ENCODE data around the gene ICAM1. TPM values are rescaled to one million over a fixed set of nuclear protein-coding genes. Genes with fewer than 3 reads are reported as not detected.

ICAM1 gene
- total RNA-seq, 1 experiment from 2014 or later: 147 TPM

GRCh38 chr19:10320602-10321416 is 49.9 kb downstream of the ICAM1 start:
- Mint-ChIP-seq H3K4me3 (ENCODE audit: low read depth, unreplicated experiment) (no peak overlapping the region), H3K27me3 (ENCODE audit: unreplicated experiment) (no peaks in the 10 kb centered on the region), H3K4me1 (ENCODE audit: low read depth, unreplicated experiment) (peaks cover 5% of the 10 kb centered on the region), H3K36me3 (ENCODE audit: insufficient read depth, unreplicated experiment) (peaks cover 43% of the 10 kb centered on the region), H3K27ac (ENCODE audit: unreplicated experiment) (no peak overlapping the region), H3K9me3 (ENCODE audit: low read depth, unreplicated experiment) (no peaks in the 10 kb centered on the region)
- no TSS peak for BruUV-seq (replicated peaks)
- CTCF ChIA-PET: interaction anchor here (0.5 to 0.7 kb wide), 2 partner anchors 11 to 235 kb away, joined by 3 to 4 read pairs; no protein-coding TSS in a partner anchor
- DNase-seq: no peak
- TF ChIP-seq CTCF (IDR thresholded peaks at IDR 0.05; ENCODE audit: unreplicated experiment): no peak
- intact Hi-C loops (cut with micrococcal nuclease; ENCODE audit: unreplicated experiment): no loop called here

- no peak overlapping the region for H3K4me3 Mint-ChIP-seq (ENCODE audit: low read depth, unreplicated experiment)
- TF ChIP-seq CTCF (IDR thresholded peaks at IDR 0.05; ENCODE audit: unreplicated experiment): no peak
- H3K27ac Mint-ChIP-seq (ENCODE audit: unreplicated experiment): no peak overlapping the region
- no TSS peak for BruUV-seq (replicated peaks)
- H3K9me3 Mint-ChIP-seq (ENCODE audit: low read depth, unreplicated experiment): no peaks in the 10 kb centered on the region
- intact Hi-C loops (cut with micrococcal nuclease; ENCODE audit: unreplicated experiment): no loop called here
- H3K36me3 Mint-ChIP-seq (ENCODE audit: insufficient read depth, unreplicated experiment): peaks cover 39% of the 10 kb centered on the region
- no peak for DNase-seq
- no peaks in the 10 kb centered on the region for H3K4me1 Mint-ChIP-seq (ENCODE audit: low read depth, unreplicated experiment)
- CTCF ChIA-PET: interaction anchor here (0.5 kb wide), 1 partner anchor 11 kb away, joined by 3 read pairs; no protein-coding TSS in a partner anchor
- H3K27me3 Mint-ChIP-seq (ENCODE audit: unreplicated experiment): no peaks in the 10 kb centered on the region
These were observed 50.5 kb downstream of the ICAM1 start for GRCh38 chr19:10321417-10321797.

- BruUV-seq (replicated peaks): no TSS peak
- no peak for TF ChIP-seq CTCF (IDR thresholded peaks at IDR 0.05; ENCODE audit: unreplicated experiment)
- DNase-seq: no peak
- CTCF ChIA-PET: no interaction called here
- no peaks in the 10 kb centered on the region for H3K27me3 Mint-ChIP-seq (ENCODE audit: unreplicated experiment)
- peaks cover 31% of the 10 kb centered on the region for H3K36me3 Mint-ChIP-seq (ENCODE audit: insufficient read depth, unreplicated experiment)
- no peaks in the 10 kb centered on the region for H3K9me3 Mint-ChIP-seq (ENCODE audit: low read depth, unreplicated experiment)
- H3K4me3 Mint-ChIP-seq (ENCODE audit: low read depth, unreplicated experiment): no peak overlapping the region
- no peak overlapping the region for H3K27ac Mint-ChIP-seq (ENCODE audit: unreplicated experiment)
- intact Hi-C loops (cut with micrococcal nuclease; ENCODE audit: unreplicated experiment): no loop called here
- H3K4me1 Mint-ChIP-seq (ENCODE audit: low read depth, unreplicated experiment): no peaks in the 10 kb centered on the region
These were observed 51.2 kb downstream of the ICAM1 start for GRCh38 chr19:10321874-10322835.

GRCh38 chr19:10325732-10326131 is 54.8 kb downstream of the ICAM1 start:
- CTCF ChIA-PET: no interaction called here
- intact Hi-C loops (cut with micrococcal nuclease; ENCODE audit: unreplicated experiment): no loop called here
- Mint-ChIP-seq H3K27ac (ENCODE audit: unreplicated experiment) (no peak overlapping the region), H3K27me3 (ENCODE audit: unreplicated experiment) (no peaks in the 10 kb centered on the region), H3K36me3 (ENCODE audit: insufficient read depth, unreplicated experiment) (peaks cover 34% of the 10 kb centered on the region), H3K9me3 (ENCODE audit: low read depth, unreplicated experiment) (no peaks in the 10 kb centered on the region), H3K4me1 (ENCODE audit: low read depth, unreplicated experiment) (no peaks in the 10 kb centered on the region), H3K4me3 (ENCODE audit: low read depth, unreplicated experiment) (no peak overlapping the region)
- no peak for TF ChIP-seq CTCF (IDR thresholded peaks at IDR 0.05; ENCODE audit: unreplicated experiment)
- no peak for DNase-seq
- no TSS peak for BruUV-seq (replicated peaks)
